ENCODE measurements around the gene BARX1. TPM values are rescaled to one million over a fixed set of nuclear protein-coding genes. Genes with fewer than 3 reads are reported as not detected.

The BARX1 gene
- total RNA-seq, 1 donor = not detected

- peaks cover 76% of the 10 kb centered on the region for H3K27me3 ChIP-seq (ENCODE audit: insufficient read depth, low read length)
- no peaks in the 10 kb centered on the region for H3K9me3 ChIP-seq (ENCODE audit: low read depth, low read length)
- peaks cover 41% of the 10 kb centered on the region for H3K4me1 ChIP-seq (ENCODE audit: insufficient read depth, low read length)
- no peak overlapping the region for H3K4me3 ChIP-seq (ENCODE audit: low read length)
These were observed 5.2 kb upstream of the BARX1 start for GRCh38 chr9:93960221-93960970.

DNA sequence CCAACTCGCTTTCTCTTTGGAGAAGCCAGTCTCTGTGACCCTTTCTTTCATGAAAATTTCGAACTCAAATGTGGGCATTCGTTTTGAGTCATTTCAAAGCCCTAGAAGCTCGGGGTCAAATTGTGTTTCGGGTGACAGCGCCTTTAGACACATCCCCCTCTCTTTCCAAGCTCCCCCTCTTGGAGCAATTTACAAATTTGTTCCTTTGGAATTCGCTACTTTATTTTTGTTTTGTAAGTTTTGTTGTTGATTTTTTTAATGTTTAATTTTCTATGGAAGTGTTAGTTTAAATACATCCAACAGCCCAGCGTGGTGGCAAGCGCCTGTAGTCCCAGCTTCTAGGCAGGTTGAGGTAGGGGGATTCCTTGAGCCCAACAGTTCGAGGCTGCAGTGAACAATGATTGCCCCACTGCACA lies 4.6 kb upstream of the BARX1 start:
- Histone ChIP-seq H3K4me3 (ENCODE audit: low read length) (no peak overlapping the region), H3K27me3 (ENCODE audit: insufficient read depth, low read length) (peaks cover 77% of the 10 kb centered on the region), H3K4me1 (ENCODE audit: insufficient read depth, low read length) (peaks cover 41% of the 10 kb centered on the region), H3K9me3 (ENCODE audit: low read depth, low read length) (no peaks in the 10 kb centered on the region)

DNA sequence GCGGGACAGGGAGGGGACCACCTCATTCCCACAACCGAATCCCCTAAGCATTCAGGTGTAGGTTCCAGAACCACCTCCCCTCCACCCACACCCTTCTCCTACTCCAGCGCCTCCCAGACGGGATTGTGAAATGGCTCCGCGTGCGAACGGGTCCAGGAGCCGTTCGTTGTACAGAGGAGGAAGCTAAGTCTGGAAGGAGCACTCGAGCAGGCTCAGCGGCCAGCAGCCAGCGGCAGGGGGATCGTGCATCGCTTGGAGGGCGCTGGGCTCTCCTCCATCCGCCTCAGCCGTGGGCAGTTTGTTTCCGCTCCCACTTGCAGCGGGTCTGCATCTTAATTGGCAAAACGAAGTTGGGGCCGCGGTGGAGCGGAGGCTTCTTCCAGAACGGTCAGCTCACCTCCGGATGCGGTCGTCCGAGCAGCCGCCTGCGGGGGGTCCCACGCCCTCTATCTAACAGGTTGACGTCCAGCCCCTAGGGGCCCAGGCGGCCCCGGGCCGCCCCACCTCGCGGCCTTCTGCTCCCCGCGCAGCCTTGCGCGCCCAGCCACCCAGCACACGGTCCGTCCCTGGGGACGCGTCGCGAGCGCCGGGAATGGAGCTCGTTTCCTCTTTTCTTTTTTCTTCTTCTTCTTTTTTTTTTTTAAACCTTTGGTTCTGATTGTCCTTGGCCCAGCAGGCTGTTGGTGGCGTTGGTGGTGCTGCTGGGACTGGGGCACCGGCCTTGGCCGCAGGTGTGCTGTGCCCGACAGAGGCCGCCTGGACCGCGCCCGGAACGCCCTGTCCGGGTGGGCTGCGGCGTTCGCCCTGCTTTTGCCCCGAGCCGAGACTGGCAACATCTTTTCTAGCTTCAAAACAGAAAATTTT lies 3.9 kb upstream of the BARX1 start:
- Histone ChIP-seq H3K27me3 (ENCODE audit: insufficient read depth, low read length) (peaks cover 83% of the 10 kb centered on the region), H3K9me3 (ENCODE audit: low read depth, low read length) (no peaks in the 10 kb centered on the region), H3K4me3 (ENCODE audit: low read length) (no peak overlapping the region), H3K4me1 (ENCODE audit: insufficient read depth, low read length) (peaks cover 41% of the 10 kb centered on the region)

DNA sequence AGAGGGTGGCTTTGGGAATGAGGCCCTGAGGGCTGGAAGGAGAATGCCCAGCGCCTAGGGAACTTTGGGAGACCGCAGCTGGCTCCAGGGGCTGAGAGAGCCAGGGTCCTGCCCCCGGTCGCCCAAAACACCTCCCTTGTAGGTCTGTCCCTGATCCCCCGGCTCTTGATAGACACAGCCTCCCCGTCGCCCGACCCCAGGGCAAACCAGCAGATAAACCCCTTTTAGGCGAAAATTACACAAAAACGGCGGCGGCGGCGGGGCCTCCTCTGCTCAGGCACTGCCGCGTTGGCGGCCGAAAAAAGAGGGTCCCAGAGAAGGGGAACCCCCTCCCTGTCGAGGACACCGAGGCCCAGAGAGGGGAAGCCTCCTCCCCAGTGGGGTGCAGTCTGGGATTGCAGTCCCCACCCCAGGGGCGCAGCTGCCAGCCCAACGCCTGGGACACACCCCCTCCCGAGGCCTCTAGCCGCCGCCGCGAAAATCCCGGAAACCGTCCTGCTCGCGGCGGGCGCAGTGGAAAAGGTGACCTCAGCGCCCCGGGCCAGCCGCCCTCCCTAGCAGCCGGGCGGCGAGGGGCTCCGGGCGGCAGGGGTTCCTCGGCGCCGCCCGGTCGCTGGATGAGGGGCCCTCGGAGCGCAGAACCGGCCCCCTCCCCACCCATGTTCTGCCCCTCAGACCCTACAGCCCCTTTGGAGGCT lies 3.1 kb upstream of the BARX1 start:
- H3K9me3 ChIP-seq (ENCODE audit: low read depth, low read length) = no peaks in the 10 kb centered on the region
- peaks cover 43% of the 10 kb centered on the region for H3K4me1 ChIP-seq (ENCODE audit: insufficient read depth, low read length)
- no peak overlapping the region for H3K4me3 ChIP-seq (ENCODE audit: low read length)
- H3K27me3 ChIP-seq (ENCODE audit: insufficient read depth, low read length) = peaks cover 88% of the 10 kb centered on the region

GRCh38 chr9:93955981-93956784 lies 1.0 kb upstream of the BARX1 start:
- Histone ChIP-seq H3K4me1 (ENCODE audit: insufficient read depth, low read length) (peaks cover 59% of the 10 kb centered on the region), H3K9me3 (ENCODE audit: low read depth, low read length) (no peaks in the 10 kb centered on the region), H3K4me3 (ENCODE audit: low read length) (no peak overlapping the region), H3K27me3 (ENCODE audit: insufficient read depth, low read length) (peaks cover 92% of the 10 kb centered on the region)

DNA sequence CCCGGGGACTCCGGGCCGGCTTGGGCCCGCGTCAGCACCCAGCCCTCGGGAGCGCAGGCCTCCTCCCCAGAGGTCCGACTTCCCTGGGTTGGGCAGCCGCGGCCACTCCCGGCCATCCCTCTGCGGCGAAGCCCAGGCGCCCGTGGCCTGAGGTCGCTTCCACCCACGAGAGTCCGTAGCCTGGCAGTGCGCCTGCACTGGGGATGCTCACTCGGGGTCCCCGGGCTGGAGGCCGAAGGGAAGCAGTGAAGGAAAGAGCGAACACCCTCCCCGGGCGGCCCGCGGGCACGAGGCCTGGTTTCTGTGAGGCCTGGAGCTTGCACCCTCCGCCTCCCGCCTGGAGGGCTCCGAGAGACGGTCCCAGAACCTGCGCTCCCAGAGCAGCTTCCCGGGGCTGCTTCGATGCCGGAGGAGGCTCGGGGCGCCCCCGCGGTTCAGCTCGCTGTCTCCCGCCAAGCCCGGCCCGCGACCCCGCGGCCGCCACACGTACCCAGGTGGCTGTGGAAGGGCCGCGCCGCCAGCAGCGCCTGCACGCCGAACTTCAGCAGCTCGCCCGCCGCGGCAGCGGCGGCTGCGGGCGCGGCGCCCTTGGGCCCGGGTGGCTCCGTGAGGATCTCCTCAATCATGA lies 607 bp downstream of the BARX1 start:
- peaks cover 53% of the 10 kb centered on the region for H3K4me1 ChIP-seq (ENCODE audit: insufficient read depth, low read length)

DNA sequence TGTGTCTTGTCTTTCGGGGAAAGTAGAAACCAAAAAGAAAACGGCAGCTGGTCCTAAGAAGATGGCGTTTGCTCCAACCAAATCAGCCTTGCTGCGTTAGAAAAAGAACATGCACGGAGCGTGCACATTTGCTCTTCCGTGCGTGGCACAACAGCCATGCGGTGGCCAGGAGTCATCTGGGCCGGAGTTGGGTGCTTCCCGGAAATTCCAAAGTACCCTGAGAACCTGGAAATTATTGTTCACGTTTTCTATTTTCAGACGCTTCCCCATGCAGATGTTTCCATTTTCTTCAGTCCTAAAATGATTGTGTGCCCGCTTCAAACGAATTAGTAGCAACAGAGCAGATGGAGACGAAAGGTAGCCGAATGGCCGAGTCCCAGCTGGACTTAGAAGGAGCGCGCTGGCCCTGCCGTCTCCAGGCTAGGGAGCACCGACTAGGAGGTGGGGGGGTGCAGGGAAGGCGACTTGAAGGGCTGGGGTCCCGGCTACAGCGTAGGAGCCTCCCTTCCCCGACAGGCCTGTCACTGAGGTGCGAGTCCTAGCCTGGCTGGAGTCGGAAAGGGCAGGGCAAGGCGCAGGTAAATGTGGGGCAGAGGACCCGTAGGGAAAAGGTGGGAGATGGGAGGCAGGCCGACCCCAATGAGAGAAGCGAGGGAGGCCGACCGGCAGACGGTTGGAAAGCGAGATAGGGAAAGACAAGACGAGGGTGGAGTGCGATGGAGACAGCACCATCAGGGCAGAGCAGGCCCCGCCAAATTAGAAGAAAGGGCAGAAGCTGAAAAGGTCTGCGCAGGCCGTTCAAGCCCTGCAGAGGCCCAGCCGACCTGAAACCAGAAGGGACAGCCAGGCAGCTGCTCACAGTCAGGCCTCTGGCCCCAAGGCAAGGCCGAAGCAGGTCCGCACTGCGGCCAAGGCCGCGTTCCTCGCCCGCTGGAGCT lies 1.4 kb downstream of the BARX1 start:
- no peak overlapping the region for H3K4me3 ChIP-seq (ENCODE audit: low read length)
- peaks cover 52% of the 10 kb centered on the region for H3K4me1 ChIP-seq (ENCODE audit: insufficient read depth, low read length)
- no peaks in the 10 kb centered on the region for H3K9me3 ChIP-seq (ENCODE audit: low read depth, low read length)
- H3K27me3 ChIP-seq (ENCODE audit: insufficient read depth, low read length) = peaks cover 90% of the 10 kb centered on the region

More for the DNA sequence above, 607 bp downstream of the BARX1 start:
- peaks cover 90% of the 10 kb centered on the region for H3K27me3 ChIP-seq (ENCODE audit: insufficient read depth, low read length)
- no peak overlapping the region for H3K4me3 ChIP-seq (ENCODE audit: low read length)
- H3K9me3 ChIP-seq (ENCODE audit: low read depth, low read length) = no peaks in the 10 kb centered on the region

GRCh38 chr9:93952784-93953495 lies 2.2 kb downstream of the BARX1 start:
- Histone ChIP-seq H3K4me1 (ENCODE audit: insufficient read depth, low read length) (peaks cover 45% of the 10 kb centered on the region), H3K9me3 (ENCODE audit: low read depth, low read length) (no peaks in the 10 kb centered on the region), H3K27me3 (ENCODE audit: insufficient read depth, low read length) (peaks cover 90% of the 10 kb centered on the region), H3K4me3 (ENCODE audit: low read length) (no peak overlapping the region)

GRCh38 chr9:93952119-93952783 lies 2.9 kb downstream of the BARX1 start:
- Histone ChIP-seq H3K9me3 (ENCODE audit: low read depth, low read length) (no peaks in the 10 kb centered on the region), H3K4me3 (ENCODE audit: low read length) (no peak overlapping the region), H3K27me3 (ENCODE audit: insufficient read depth, low read length) (peaks cover 89% of the 10 kb centered on the region), H3K4me1 (ENCODE audit: insufficient read depth, low read length) (peaks cover 45% of the 10 kb centered on the region)

- H3K27me3 ChIP-seq (ENCODE audit: insufficient read depth, low read length) = peaks cover 88% of the 10 kb centered on the region
- peaks cover 45% of the 10 kb centered on the region for H3K4me1 ChIP-seq (ENCODE audit: insufficient read depth, low read length)
- no peaks in the 10 kb centered on the region for H3K9me3 ChIP-seq (ENCODE audit: low read depth, low read length)
- H3K4me3 ChIP-seq (ENCODE audit: low read length) = no peak overlapping the region
These were observed 3.5 kb downstream of the BARX1 start for GRCh38 chr9:93951655-93952118.

- H3K27me3 ChIP-seq (ENCODE audit: insufficient read depth, low read length) = peaks cover 88% of the 10 kb centered on the region
- H3K9me3 ChIP-seq (ENCODE audit: low read depth, low read length) = no peaks in the 10 kb centered on the region
- H3K4me1 ChIP-seq (ENCODE audit: insufficient read depth, low read length) = peaks cover 49% of the 10 kb centered on the region
- peak overlapping the region; percentile 26 for H3K4me3 ChIP-seq (ENCODE audit: low read length)
These were observed 4.2 kb downstream of the BARX1 start for GRCh38 chr9:93950619-93951601.

All from mononuclear cell (primary cell).